TTC549 (cell line): ENCODE measurements around the gene OLFML2A.
"Not testable (repeated sequence)": the region's sequence is repeated elsewhere in the genome, so short reads cannot be mapped to it uniquely, and the experiment has no call there.

Experiments
- FAIRE-seq: peaks from 2 replicates; lab custom pipeline; 2012; peaks lifted over from hg19 to GRCh38; lab: Jason Lieb, UNC

OLFML2A gene

GRCh38 chr9:124761710-124762109, 15.2 kb upstream of the OLFML2A start:
- FAIRE-seq, result no peak

GRCh38 chr9:124762633-124763032, 14.3 kb upstream of the OLFML2A start:
- no peak for FAIRE-seq

DNA sequence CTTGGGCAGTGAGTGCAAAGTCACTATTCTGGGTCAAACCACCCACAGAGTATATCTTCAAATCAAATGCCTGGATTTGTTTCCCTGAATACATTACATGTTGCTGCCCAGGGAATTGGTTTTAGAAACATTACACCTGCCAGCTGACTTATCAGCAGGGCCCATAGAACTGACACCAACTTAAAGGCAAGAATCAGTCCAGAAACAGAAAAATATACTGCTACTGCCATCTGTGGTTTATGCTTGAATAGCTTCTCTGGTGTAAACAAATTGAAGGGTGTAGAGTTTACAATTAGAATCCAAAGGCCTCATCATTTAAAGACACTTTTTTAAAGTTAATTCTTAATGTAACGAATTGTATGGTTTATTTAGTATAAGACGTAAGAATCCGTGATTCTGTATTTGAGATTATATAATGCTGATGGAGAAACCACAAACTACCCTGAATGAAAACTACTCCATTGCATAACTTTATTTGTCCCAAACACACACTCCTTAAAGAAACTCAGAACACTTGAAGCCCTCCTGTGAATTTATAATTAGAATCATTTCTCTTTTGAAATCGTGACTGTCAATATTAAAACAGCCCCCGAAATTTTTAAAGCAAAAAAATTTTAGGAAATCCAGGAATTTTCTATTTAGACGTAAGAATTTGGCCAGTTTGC, 12.0 kb upstream of the OLFML2A start:
- peak; percentile 26 for FAIRE-seq

- no peak for FAIRE-seq
Measured at GRCh38 chr9:124765439-124765835, 11.5 kb upstream of the OLFML2A start.

- no peak for FAIRE-seq
Measured at GRCh38 chr9:124766326-124766725, 10.6 kb upstream of the OLFML2A start.

GRCh38 chr9:124766815-124767554, 9.9 kb upstream of the OLFML2A start:
- FAIRE-seq, result no peak

GRCh38 chr9:124767821-124768220, 9.1 kb upstream of the OLFML2A start:
- no peak for FAIRE-seq

DNA sequence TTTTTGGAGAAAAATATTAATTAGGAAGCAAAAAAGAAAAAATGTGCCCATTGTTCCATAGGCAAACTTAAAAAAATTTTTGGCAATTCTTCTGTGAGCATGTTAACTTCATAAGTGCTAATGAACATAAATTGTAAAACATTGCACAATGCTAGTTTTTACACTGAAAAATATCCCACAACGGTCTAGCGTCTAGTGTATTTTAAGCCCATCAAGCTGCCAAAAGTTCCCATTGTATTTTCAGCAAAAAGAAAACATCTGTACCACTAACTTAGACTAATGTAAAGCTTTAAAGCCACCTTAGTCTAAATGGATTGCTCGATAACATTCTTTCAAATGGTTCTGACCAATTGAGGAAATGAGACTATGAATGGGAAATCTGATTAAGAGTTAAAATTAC, 8.6 kb upstream of the OLFML2A start:
- no peak for FAIRE-seq

- FAIRE-seq, result no peak
Measured at GRCh38 chr9:124768750-124769548, 8.0 kb upstream of the OLFML2A start.

DNA sequence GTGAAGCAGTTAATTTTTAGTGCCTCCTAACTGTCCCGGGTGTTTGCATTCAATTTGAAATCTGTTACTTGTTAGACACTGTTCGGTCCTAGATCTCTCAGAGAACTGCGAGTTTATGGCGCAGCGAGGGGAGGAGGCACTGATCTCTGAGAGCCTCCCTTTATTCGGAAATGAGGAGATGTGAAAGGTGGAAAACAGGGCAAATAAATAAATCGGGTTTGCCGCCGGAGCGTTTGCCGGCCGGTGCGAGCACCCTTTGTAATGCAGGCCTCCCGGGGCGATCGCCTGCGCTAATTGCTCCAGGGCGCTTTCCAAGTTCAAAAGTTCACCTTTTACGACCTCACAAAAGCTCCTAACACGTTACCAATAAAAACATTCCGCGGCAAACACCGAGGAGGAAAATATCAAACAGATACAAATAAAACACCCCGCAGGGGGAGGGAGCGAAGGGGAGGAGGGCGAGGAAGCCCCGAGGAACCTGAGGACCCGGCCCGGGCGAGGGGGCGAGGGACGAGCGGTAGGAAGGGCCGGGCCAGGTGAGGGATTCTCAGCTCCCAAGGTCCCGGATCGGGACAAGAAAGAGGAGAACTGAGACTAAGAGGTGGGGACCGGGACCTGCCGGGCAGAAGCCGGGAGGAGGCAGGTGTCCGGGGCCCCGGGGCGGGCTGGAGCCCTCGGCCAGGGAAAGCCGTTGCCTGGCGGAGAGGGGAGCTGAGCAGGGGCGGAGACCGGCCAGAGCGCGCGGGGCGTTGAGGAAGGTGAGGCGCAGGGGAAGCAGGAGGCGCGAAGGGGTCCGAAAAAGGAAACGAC, 7.2 kb upstream of the OLFML2A start:
- FAIRE-seq, result no peak

GRCh38 chr9:124770359-124771020, 6.4 kb upstream of the OLFML2A start:
- FAIRE-seq, result no peak

GRCh38 chr9:124771021-124771866, 5.7 kb upstream of the OLFML2A start, which contains the start of gene NR6A1:
NR6A1 (minus strand) TSS chr9:124771311.
- peak; percentile 41 for FAIRE-seq

DNA sequence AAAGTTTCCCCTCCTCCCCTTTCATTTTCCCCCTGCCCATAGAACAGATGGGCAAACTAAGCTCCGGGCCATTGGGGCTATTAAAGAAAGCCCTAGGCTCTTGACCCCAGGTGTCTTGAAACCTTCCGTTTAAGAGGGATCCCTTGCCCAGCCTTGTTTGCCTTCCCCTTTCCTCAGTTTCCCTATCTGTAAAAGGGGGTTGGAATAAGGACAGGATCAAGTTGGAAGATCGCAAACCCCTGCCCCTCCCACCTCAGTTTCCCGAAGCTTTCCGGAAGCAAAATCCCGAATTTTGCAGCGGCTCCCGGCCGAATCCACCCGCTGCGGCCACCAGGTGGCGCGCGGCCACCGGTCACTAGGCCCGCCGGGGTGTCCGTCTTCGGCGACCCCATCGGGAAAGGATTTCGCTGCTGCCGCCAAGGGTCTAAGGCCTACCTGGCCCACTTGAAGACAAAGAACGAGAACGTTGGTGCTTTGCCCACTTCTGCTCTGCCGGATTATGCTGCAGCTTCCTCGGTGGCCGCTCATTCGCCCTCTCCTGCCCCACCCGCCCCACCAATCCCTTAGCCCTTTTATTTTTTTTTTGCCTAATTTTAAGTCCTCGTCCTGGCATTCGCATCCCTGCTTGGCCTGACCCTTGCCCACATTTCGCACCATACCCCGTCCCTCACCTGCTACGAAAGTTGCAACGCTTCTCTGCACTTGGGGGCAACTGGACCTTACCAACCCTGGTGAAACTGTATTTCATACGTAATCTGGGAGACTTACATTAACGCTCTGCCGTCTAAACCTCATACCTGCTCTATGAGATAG, 4.9 kb upstream of the OLFML2A start:
- no peak for FAIRE-seq

- FAIRE-seq, result not testable (repeated sequence)
Measured at GRCh38 chr9:124772877-124773276, 4.1 kb upstream of the OLFML2A start.

GRCh38 chr9:124773473-124774128, 3.3 kb upstream of the OLFML2A start:
- FAIRE-seq, result no peak

DNA sequence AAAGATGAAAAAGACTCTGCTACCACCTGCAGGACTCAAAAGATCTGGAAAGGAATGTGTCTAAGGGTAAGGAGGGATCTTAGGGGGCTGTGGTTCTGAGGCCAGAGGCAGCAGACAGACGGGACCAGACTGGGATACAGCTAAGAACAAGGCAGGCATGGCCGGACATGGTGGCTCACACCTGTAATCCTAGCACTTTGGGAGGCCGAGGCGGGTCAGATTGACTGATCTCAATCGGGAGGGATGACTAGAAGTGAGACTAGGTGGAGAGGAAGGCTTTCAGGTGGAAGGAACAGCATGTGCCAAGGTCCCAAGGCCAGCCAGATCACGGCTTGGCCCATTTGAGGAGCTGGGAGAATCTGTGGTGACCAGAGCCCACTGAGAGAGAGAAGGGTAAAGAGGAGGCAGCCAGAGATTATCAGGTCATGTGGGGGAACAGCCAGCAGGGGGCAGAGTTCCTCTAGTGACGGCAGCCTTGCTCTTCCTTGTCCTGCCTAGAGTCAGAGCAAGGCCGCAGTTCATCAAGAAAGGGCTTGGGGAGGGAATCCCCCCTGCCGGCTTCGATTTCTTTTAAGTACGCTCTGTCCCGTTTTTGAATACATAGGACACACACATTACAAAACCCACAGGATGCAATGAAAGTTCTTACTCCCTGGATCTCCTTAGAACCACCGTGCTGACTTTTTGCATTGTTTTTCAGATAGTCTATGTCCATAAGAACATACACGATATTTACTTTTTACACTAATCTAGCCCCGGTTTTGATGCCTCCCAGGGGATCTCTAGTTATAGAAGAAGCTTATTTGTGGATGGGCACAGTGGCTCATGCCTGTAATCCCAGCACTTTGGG, 2.6 kb upstream of the OLFML2A start:
- FAIRE-seq, result no peak

DNA sequence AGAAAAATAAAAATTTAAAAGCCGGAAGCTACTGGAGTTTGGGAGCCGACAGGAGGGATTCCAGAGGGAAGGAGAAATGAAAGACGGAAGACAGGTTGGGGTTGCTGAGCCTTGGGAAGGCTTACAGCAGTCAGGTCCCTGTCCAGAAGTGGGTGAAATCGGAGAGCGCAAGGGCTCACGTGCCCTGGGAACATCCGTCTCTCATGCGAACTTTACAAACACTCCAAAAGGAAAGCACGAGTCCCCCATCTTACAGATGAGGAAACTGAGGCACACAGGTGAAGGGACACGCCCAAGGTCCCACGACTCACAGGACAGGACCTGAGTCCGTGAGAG, 347 bp upstream of the OLFML2A start:
- no peak for FAIRE-seq

DNA sequence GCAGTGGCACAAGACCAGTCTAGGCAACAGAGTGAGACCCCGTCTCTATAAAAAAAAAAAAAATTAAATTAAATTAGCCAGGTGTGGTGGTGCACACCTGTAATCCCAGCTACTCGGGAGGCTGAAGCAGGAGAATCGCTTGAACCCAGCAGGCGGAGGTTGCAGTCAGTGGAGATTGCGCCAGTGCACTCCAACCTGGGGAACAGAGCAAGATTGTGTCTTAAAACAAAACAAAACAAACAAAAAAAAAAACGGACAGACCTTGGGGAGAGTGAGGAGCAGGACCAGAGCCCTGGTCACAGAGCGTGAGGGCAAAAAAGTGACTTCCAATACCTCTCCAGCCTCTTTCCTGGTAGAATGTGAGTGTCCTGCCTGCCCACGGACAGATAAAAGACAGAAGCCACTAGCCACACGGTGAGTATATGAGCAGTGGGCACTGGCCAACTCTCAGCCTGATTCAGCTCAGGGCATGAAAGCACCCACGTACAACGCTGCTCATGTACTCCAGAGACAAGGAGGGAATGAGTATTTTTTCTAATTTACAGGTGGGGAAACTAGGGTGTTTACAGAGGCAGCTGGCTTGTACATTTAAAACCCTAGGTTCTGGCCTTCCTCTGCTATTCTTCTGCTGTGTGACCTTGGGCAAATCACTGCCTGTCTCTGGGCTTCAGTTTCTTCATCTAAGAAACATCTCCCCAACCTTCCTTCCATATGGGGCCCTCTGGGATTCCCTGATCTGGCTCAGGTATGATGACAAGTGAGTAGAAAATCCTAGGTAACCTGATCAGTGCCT, 1.8 kb downstream of the OLFML2A start:
- FAIRE-seq, result no peak
